TTC549 (cell line): ENCODE results near the gene PRRC2B.
"Not testable (repeated sequence)": the region's sequence is repeated elsewhere in the genome, so short reads cannot be mapped to it uniquely, and the experiment has no call there.

ENCODE experiments used
- FAIRE-seq: peaks from 2 replicates; lab custom pipeline; 2012; peaks lifted over from hg19 to GRCh38; lab: Jason Lieb, UNC

PRRC2B gene

DNA sequence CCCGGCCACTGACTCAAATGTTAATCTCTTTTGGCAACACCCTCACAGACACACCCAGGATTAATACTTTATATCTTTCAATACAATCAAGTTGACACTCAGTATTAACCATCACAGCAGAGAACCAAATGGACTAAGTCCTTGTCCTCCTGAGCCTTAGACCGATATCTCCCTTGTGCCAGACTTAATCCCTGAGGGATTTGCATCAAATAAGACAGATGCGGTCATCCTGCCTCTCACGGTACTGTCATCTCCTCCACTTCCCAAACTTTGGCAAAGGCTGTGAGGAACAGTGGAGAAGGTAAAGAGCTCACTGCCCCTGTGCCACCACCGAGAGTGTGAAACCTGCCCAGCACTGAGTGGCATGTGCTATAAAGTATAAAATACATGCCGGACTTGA is 6.5 kb upstream of the PRRC2B start:
- FAIRE-seq = no peak

GRCh38 chr9:131391020-131391419 is 2.9 kb upstream of the PRRC2B start:
- FAIRE-seq = no peak

GRCh38 chr9:131391504-131391903 is 2.4 kb upstream of the PRRC2B start:
- FAIRE-seq = no peak

- FAIRE-seq = no peak
These were observed 724 bp downstream of the PRRC2B start for GRCh38 chr9:131394464-131395156.

DNA sequence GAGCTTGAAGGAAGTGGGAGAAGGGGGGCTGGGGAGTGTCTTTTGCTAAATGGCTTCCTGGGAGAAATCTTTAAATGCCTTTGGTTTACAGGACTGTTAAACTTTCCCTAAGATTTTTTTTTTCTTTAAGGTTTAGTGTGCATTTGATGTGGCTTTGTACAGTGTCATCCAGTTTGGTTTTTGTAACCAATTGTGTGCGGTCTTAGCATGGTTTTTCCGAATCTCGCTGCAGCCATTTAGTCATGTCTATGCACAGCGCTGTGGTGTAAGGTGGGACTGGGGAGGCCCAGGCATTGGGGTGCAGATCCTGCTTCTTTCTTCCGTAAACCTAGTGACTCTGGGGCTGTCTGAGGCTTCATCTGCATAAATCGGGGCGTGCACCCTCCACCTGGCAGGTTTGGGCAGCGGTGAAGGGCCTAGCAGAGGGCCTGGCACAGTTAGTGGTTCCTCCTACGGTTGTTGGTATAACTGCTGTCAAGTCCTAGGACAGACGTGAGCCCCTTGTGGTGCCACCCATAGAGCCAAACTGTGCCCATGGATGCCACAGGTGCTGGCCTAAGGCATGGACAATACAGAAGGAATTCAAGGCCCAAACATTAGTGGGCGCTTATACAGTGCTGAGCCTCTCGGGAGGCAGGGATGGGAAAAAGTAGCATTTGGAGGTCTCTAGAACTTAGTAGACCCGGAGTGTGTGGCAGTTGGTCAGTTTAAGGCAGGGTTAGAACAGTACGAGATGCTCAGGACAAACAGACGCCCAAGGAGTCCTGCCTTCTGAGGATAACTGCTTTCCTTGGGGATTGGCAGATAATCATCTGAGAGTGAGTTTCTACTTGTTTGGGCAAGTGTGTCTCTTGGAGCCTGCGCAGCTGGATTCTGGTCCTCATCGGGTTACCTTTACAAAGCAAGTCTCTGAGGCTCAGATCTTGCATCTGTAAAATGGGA is 1.5 kb downstream of the PRRC2B start:
- no peak for FAIRE-seq

- not testable (repeated sequence) for FAIRE-seq
These were observed 2.2 kb downstream of the PRRC2B start for GRCh38 chr9:131396099-131396479.

- no peak for FAIRE-seq
These were observed 2.7 kb downstream of the PRRC2B start for GRCh38 chr9:131396626-131397025.

- no peak for FAIRE-seq
These were observed 3.4 kb downstream of the PRRC2B start for GRCh38 chr9:131397100-131397790.

GRCh38 chr9:131398204-131398603 is 4.3 kb downstream of the PRRC2B start:
- FAIRE-seq = no peak

- no peak for FAIRE-seq
These were observed 6.1 kb downstream of the PRRC2B start for GRCh38 chr9:131399972-131400371.

DNA sequence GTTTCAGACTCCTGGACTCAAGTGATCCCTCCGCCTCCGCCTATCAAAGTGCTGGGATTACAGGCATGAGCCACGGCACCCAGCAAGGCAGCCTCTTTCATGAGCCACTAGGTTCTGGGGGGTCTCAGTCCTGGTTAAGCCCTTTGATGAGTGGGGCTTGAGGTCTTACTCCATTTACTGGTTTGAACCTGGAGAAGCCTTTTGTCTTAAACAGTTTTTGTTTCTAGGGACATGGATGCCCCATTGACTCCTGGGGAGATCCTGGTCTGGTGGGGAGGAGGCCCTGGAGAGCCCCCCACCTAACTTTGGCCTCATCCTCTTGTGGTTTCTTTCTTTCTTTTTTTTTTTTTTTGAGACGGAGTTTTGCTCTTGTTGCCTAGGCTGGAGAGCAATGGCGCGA is 6.7 kb downstream of the PRRC2B start:
- no peak for FAIRE-seq

- no peak for FAIRE-seq
These were observed 8.2 kb downstream of the PRRC2B start for GRCh38 chr9:131402073-131402472.

DNA sequence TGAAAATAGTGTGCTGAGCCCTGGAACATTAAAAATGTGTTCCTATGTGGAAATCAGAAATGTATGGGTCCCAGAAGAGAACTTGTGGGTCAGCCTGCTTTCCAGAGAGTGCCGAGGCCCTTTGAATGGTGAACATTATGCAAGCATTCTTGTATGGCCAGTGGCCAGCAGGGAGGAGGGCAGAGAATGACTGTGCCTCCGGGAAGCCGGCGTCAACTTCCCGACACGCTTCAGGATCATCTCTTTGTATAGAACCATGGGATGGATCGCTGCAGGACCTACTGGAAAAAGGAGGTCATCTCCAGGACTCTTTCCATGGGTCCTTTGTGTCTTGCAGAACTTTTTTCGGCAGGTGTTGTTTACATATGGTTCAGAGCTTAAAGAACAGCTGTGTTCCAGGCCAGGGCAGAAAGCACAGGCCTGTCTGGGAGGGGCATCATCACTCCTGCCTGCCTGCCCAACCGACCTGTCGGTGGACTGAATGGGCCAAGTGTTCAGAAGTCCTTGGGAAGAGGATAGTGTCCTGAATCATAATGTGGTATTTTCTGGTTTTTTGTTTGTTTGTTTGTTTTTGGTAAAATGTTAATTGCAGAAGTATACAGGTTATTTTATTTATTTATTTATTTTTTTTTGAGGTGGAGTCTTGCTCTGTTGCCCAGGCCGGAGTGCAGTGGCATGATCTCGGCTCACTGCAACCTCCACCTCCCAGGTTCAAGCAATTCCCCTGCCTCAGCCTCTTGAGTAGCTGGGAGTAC is 9.0 kb downstream of the PRRC2B start:
- FAIRE-seq = no peak

DNA sequence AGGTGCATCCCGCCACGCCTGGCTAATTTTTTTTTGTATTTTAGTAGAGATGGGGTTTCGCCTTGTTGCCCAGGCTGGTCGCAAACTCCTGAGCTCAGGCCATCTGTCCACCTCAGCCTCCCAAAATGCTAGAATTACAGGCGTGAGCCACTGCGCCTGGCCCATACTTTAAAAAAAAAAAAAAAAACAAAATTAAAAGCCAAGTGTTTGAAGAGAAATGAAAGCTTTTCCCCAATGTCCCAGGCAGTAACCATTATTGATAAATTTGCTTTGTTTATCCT is 9.5 kb downstream of the PRRC2B start:
- no peak for FAIRE-seq

GRCh38 chr9:131404581-131404980 is 10.7 kb downstream of the PRRC2B start:
- no peak for FAIRE-seq

DNA sequence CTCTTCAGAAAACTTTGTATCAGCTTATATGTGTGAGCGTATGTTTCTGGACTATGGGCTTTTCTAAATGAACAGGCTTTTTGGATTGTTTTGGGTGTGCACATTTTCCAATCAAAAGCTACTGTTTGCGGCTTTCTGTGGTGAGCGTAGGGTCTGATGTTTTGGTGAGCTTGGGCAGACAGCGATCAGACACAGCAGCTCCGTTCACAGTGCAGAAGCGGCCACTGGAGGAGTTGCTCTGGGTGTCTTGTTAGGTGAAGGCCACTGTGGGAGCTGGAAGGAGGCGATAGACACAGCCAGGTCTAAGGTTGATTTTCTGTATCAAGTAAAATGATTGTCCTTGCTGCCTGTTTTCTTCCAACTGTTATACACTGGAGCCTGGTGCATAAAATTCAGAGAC is 11.1 kb downstream of the PRRC2B start:
- no peak for FAIRE-seq

DNA sequence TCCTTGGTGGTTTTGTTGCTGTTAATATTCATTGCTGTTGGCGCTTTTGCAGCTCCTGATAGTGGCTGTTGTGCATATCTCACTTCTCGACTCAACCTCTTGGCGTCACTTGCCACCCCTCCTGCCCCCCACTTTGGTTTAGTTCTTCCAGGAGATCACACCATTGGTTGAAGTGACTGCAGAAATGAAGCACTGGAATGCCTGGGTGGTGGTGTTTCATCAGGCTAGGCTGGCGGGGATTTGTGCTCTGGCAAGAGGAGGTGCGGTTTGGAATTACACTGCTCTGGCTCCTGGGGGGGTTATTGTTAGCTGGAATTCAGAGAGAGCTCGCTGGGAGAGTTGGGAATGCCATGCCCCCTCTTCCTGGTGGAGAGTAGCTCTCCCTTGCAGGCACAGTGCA is 11.5 kb downstream of the PRRC2B start:
- no peak for FAIRE-seq

GRCh38 chr9:131405858-131406537 is 12.1 kb downstream of the PRRC2B start:
- FAIRE-seq = no peak

- no peak for FAIRE-seq
These were observed 12.9 kb downstream of the PRRC2B start for GRCh38 chr9:131406563-131407436.

DNA sequence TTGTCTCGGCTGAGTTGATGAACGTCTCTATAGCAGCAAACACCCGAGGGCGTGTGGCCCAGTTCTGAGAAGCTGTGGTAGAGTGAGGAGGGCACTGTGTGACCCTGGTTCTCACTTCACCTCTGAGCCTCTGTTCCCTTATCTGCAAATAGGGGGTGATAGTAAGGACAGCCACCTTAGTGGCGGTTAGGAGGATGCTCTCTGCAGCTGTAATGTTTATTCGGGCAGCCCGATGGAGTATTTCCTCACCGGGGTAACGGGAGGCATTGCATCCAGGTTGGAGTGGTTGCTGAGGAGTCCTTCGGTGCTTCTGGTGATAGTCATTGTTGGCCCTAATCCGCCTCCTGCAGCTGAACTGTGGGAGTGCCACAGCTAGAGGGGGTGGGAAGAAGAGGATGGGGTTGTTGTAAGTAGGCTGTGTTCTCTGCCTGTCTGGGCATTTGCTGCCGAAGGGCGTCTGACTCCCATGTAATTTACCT is 13.9 kb downstream of the PRRC2B start:
- no peak for FAIRE-seq
